HG03095 (cell line): ENCODE measurements around the gene DRG1.
A peak's percentile ranks its signal among the peaks of the same experiment; 100 is the strongest.
"Not testable (repeated sequence)": the region's sequence is repeated elsewhere in the genome, so short reads cannot be mapped to it uniquely, and the experiment has no call there.

ENCODE experiments used
- ATAC-seq: cut with Tn5 transposase; IDR thresholded peaks from one replicate; pipeline ENCODE4 v1.9.1; 2021; ENCODE audit warnings: moderate library complexity; ENCODE audit not compliant: unreplicated experiment

The DRG1 gene, protein sequence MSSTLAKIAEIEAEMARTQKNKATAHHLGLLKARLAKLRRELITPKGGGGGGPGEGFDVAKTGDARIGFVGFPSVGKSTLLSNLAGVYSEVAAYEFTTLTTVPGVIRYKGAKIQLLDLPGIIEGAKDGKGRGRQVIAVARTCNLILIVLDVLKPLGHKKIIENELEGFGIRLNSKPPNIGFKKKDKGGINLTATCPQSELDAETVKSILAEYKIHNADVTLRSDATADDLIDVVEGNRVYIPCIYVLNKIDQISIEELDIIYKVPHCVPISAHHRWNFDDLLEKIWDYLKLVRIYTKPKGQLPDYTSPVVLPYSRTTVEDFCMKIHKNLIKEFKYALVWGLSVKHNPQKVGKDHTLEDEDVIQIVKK

GRCh38 chr22:31399211-31400022 is at the start of gene DRG1:
Gene DRG1 (plus strand): TSS chr22:31399604. CDS start chr22:31399684, 80 bp downstream.
- ATAC-seq: peak; percentile 86

DNA sequence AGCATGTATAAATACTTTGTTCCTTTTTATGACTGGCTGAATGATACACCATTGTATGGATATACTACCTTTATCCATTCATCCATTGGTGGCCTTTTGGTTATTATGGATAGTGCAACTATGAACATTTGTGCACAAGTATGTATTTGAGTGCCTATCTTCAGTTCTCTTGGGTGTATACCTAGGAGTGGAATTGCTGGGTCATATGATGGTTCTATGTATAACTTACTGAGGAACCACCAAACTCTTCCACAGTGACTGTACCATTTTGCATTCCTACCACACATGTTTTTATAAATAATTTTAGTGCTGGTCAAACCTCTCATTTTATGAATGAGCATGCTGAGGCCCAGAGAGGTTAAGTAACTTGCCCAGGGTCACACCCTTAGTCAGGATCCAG is 49.4 kb upstream of the DRG1 start:
- ATAC-seq: no peak

DNA sequence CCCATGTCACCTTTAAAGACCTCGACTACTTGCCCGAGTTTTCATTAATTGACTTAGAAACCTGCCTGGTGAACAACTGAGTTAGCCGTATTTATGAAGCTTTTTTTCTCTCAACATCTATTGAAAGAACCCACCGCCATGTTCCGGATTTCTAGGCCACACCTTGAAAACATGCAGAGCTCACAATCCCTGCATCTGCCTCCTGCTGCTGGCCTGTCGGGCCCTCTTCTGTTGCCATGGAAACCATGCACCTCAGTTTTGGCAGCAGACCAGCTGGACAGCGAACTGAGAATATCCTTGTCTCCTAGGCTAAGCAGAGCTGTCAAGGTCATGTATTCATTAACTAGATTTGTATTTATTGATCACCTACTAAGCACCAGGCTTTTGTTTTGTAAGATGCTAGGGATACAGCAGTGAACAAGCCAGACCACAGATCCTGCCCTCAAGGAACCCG is 49.0 kb upstream of the DRG1 start:
- no peak for ATAC-seq

DNA sequence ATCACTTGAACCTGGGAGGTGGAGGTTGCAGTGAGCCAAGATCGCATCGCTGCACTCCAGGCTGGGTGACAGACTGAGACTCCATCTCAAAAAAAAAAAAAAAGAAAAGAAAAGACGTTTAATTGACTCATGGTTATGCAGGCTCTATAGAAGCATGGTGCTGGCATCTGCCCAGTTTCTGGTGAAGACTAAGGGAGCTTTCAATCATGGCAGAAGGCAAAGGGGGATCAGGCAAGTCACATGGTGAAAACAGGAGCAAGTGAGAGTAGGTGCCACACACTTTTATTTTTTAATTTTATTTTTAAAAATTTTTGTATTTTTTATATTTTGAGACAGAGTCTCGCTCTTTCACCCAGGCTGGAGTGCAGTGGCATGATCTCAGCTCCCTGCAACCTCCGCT is 44.9 kb upstream of the DRG1 start:
- ATAC-seq: no peak

GRCh38 chr22:31360029-31360428 is 39.4 kb upstream of the DRG1 start:
- ATAC-seq: no peak

DNA sequence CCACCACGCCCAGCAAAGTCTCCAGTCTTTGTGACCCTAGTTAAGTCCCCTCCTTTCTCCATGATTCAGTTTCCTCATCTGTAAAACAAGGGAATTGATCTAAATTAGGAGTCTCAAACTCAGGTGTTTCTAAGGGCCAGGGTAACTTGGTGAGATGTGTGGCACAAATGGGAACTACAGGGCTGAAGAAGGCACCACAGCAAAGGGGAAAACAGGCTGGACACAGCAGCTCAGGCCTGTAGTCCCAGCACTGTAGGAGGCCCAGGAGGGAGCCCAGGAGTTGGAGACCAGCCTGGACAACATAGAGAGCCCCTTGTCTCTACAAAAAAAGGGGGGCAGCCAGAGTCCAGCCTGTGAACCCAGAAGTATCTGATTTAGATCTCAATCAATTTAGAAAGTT is 37.7 kb upstream of the DRG1 start:
- no peak for ATAC-seq

DNA sequence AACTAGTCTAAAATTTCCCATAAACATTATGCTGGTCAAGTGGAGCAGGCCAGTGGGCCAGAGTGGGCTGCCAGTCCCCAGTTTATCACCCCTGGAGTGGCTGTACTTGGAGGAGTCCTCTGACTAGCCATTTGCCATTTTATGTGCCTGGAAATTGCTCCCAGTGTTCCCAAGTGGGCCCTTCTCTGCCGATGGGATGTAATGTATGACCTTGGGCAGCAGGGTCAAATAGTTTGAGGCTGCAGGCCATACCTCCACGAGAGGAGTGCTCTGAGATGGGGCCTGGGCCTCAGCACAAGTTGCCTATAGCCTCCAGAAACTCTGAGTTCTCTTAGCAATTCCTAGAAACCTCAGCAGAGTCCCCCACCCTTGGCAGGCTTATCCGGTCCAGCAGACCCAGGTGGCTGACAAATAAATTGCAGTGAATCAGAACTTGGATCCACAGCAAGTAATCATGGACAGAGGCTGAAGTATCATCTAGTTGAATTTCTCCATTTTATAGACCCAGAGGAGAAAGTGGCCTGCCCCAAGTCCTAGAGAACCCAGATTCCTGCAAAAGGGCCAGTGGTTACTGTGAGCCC is 35.4 kb upstream of the DRG1 start:
- ATAC-seq: no peak

- ATAC-seq: no peak
Measured at GRCh38 chr22:31367426-31367825, 32.0 kb upstream of the DRG1 start.

- ATAC-seq: no peak
Measured at GRCh38 chr22:31377612-31378011, 21.8 kb upstream of the DRG1 start.

DNA sequence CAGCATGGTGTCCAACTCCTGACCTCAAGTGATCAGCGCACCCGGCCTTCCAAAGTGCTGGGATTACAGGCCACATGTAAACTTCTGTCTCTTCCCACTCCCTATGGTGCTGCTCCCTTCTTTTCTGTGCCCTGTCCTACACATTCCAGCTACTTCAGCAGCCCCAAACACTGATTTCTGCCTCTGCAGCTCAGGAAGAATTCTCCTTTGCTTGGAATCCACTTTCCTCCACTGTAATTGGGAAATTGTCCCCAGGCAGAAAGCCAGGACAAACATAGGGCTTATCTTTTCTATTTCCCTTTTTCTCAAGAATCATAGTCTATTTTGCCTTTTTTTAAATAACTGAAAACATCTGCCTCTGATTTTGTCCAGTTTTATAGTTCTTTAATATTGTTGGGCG is 21.3 kb upstream of the DRG1 start:
- ATAC-seq: no peak

DNA sequence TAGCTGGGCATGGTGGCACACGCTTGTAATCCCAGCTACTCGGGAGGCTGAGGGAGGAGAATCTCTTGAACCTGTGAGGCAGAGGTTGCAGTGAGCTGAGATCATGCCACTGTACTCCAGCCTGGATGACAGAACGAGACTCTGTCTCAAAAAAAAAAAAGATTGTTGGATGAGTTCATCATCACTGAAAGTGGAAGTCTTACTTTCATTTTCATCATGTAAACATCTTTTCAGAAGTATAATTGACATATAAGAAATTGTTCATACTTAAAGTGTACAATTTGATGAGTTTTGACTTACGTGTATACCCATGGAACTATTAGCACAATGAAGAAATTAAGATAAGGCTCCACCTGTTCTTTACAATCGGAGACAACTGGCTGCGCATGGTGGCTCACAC is 20.8 kb upstream of the DRG1 start:
- ATAC-seq: not testable (repeated sequence)

GRCh38 chr22:31393893-31394292 is 5.5 kb upstream of the DRG1 start:
- ATAC-seq: no peak

GRCh38 chr22:31394326-31394725 is 5.1 kb upstream of the DRG1 start:
- no peak for ATAC-seq

GRCh38 chr22:31398231-31398630 is 1.2 kb upstream of the DRG1 start:
- no peak for ATAC-seq

GRCh38 chr22:31400023-31400397 is 606 bp downstream of the DRG1 start:
- ATAC-seq: no peak

GRCh38 chr22:31402350-31402749 is 2.9 kb downstream of the DRG1 start:
- not testable (repeated sequence) for ATAC-seq

DNA sequence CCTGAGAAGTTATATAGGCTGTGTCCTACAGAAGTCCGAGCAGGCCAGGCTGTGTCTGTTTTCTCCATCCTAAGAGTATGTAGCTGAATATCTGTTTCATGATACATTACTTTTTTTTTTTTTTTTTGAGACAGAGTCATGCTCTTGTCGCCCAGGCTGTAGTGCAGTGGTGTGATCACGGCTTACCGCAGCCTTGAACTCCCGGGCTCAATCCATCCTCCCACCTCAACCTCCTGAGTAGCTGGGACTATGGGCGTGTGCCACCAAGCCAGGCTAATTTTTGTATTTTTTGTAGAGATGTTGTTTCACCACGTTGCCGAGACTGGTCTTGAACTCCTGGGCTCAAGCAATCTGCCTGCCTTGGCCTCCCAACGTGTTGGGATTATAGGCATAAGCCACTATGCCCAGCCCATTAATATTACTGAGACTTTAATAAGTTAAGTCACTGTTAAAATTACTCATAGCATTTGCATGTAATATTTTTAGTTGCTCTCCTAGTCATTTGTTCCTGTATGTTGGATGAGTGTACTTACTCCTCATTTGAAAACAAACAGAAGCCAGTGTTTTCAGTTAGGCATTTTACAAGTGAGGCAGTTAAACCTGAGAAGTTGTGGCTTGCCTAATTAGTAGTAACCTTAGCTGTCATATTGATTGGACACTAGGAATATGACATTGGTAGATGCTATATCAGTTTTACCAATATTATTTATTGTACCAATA is 26.1 kb downstream of the DRG1 start:
- ATAC-seq: no peak

GRCh38 chr22:31431950-31432349 is 32.5 kb downstream of the DRG1 start:
- ATAC-seq: no peak

DNA sequence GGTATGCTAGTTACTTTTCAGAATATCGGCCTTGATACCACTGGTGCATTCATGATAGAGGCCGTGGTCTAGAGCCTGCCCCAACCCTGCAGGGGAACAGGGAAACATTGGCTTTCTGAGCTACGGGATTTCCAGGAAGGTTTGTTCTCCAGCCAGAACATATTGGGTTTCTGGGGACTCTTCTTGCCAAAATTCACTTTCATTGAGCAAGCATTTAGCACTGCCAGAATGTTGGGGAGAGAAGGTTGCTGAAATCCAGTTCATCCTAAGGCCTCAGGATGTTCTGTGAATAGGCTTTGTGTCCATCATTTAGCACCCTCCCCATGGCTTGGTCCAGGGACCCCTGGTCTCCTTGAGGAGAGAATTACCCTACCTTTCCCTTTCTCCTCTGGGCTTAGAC is 36.7 kb downstream of the DRG1 start:
- no peak for ATAC-seq

GRCh38 chr22:31439808-31440207 is 40.4 kb downstream of the DRG1 start:
- ATAC-seq: no peak

DNA sequence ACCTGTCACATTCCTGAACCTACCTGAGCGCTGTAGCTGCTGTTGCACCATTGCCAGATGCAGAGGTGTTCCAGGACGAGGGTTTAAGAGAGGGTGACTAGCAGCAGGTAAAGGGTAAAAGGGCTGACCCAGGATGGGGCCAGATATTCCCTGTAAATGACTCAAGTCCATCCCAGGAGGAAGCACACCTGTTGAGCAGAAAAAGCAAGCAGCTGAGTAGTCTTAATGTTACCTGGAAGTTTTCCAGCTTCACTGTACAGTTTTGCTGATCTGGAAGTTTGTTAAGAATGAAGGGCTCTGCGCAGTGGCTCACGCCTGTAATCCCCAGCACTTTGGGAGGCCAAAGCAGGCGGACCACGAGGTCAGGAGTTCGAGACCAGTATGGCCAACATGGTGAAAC is 41.3 kb downstream of the DRG1 start:
- no peak for ATAC-seq
